Gastrocnemius medialis (tissue), 4 donors: Measurements from ENCODE around the gene SNX18.

ENCODE experiments used
- POLR2A ChIP-seq, 2 donors: fragments of 450-650 bp; IDR thresholded peaks; one replicate each; pipeline ENCODE4 v1.6.1; 2017; ENCODE audit warnings: antibody characterized with exemption in 2 of 2, mild to moderate bottlenecking in 2 of 2, moderate library complexity in 2 of 2
- TF ChIP-seq, protein P1 (sequence below), 5 experiments: fragments of 450-650 bp in 3 of 5; fragments of 200-600 bp in 2 of 5; sonication (generic) in 2 of 5; IDR thresholded peaks in 4 of 5; conservative IDR thresholded peaks in 1 of 5; 1 replicate in 4 of 5; 2 replicates in 1 of 5; pipeline ENCODE4 v1.5.1; 2016 to 2019; ENCODE audit warnings: antibody characterized with exemption in 5 of 5, mild to moderate bottlenecking in 3 of 5, moderate library complexity in 3 of 5

DNA sequence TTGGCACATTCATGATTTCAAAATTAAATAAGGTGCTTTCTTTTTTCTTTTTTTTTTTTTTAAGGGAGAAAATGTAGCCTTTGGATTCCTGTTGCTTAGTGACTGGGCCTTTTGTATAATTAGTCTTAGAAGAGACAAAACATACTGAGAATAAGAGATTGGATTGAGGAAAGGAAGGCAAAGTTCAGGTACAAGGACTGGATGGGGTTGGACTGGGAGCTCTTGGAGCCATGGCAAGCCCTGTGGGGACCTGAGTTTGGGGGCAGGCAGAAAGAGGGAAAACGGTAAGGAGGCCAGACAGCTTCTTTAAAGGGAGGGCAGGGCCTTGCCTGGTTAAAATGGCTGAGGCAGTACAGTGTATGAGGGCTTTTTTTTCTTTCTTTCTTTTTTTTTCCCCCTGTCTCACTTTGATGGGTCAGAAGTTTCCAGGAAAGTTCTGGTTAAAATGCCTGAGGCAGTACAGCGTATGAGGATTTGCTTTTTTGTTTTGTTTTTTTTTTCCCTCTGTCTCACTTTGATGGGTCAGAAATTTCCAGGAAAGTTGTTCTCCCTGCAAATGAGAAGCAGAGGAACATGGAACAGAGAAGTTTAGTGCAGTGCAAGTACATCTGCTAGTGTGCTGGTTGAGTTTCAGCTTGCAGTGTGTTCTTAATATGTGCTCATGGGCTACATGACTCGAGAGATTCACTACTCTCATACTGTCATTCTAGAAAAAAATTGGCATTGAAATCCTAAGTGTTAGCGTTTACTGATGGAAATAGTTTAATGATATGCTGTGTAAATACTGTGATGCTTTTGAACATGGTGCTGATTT, 16.8 kb downstream of the SNX18 start:
- TF ChIP-seq POLR2A (IDR thresholded peaks at IDR 0.05): no peak
- TF ChIP-seq, protein P1, sequence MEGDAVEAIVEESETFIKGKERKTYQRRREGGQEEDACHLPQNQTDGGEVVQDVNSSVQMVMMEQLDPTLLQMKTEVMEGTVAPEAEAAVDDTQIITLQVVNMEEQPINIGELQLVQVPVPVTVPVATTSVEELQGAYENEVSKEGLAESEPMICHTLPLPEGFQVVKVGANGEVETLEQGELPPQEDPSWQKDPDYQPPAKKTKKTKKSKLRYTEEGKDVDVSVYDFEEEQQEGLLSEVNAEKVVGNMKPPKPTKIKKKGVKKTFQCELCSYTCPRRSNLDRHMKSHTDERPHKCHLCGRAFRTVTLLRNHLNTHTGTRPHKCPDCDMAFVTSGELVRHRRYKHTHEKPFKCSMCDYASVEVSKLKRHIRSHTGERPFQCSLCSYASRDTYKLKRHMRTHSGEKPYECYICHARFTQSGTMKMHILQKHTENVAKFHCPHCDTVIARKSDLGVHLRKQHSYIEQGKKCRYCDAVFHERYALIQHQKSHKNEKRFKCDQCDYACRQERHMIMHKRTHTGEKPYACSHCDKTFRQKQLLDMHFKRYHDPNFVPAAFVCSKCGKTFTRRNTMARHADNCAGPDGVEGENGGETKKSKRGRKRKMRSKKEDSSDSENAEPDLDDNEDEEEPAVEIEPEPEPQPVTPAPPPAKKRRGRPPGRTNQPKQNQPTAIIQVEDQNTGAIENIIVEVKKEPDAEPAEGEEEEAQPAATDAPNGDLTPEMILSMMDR (IDR thresholded peaks at IDR 0.05 in 4 of 5, conservative IDR thresholded peaks at IDR 0.05 in 1 of 5): no peak
